ENCODE results near the gene SHC3.

SHC3 gene

DNA sequence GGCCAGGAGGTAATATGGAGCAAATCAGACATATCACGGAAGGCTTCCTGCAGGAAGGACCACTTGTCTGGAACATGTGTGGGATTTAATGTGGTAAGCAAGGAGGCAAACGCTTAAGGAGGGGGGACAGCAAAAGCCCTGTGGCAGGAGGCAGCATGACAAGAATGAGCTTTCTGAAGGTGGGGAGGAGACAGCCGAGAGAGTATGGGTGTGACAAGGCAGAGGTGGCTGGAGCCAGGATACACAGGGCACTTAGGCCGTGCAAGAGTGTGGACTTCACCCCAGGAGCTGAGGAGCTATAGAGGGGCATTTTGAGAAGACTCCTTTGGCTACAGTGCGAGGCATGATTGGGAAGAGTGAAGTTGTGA, 201.7 kb downstream of the SHC3 start:
- DNase-seq, result no peak

DNA sequence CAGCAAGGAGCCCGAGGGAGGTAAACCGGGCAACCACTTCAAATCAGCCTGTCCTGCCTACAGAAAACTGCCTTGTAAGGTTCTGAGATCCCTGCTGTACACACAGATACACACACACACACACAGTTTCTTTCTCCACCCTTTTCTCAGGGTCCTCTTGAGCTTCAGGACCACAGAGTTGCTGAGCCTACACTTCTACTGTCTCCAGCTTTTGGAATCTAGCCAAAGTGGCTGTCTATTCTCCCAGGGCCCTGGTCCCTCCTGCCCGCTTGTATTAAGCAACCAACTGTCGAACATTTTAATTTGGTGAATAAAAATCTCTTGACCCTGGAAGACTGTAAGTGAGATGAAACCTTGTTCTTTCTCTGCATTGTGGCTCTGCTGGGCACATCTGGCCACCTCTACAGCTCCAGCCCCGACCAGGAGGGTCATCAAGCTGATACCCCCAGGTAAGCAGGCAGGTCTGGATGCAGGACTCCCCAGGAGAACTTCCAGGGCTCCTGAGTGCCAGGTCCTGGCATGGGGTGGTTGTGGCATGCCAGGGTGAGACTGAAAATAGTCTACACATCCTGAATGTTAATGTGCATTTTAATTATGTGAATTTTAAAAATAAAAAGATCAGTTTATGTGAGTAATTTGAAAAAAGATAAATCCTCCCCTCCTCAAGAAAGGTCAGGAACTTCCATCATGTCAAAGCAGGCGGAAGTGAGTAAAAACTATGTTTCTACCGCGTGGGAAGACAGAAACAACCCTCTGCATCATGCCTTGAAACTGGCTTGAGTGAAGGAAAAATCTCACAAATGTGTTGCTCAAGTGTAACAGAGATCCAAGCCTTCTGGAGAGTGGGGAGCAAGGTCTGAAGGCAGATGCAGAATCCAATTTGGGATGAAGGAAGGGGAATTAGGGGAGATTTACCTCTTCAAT, 202.4 kb downstream of the SHC3 start:
- no peak for DNase-seq

DNA sequence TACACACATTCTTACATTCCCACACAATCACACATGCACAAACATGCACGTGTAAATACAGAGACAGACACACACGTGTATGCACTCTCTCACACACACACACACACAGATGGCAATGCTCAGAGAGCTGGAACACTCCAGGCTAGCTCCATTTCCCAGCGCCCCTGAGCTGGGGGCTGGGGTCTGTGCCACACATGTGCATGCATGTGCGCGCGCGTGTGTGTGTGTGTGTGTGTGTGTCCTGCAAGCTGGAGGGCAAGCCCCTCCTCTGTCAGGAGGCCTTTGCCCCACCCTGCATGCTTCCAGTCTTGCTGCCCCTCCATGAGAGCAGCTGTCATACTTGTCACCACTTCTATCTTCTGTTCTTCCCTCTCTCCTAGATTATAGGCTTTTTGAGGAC, 204.0 kb downstream of the SHC3 start:
- no peak for DNase-seq

DNA sequence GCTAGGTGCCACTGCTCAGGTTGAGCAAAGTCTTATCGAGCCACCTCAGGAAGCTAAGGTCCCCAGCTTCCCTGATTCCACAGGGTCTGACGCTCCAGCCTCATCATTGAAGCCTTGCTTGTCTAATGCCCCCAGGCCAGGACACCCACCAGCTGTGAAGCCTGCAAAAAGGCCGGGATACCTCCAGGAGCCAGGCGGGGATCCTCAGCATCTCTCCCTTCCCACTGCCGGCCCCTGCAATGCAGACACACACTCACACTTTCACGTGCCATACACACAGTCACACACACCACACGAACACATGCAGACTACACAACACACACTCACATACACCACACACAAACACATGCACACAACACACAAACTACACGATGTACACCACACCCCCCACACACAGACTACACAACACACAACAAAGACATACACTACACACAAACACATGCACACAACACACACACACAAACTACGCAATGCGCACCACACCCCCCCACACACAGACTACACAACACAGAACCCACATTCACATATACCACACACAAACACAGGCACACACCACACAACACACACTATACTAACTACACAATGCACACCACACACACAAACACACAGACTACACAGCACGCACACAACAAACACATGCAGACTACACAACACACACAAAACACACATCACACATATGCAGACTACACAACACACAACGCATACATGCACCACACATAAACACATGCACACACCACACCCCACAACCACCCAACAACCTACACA, 205.2 kb downstream of the SHC3 start:
- DNase-seq, result peak; percentile 5

DNA sequence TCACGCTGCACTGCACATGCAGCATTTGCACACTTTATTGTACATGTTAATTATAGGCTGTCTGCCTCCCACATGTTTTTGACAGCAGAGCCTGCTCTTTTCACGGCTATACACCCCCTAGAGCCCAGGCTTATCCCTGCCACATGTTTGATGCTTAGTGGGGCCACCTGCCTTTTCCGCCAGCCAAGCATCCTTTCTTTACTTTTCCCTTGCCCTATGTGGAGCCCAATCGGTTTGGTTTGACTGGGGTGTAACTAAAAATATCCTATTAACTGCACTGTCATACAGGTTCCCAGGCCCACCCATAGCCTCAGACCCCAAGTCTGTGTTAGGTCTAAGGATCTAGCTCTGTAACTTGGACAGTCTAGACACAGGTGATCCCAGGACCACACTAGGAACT, 206.2 kb downstream of the SHC3 start:
- no peak for DNase-seq

DNA sequence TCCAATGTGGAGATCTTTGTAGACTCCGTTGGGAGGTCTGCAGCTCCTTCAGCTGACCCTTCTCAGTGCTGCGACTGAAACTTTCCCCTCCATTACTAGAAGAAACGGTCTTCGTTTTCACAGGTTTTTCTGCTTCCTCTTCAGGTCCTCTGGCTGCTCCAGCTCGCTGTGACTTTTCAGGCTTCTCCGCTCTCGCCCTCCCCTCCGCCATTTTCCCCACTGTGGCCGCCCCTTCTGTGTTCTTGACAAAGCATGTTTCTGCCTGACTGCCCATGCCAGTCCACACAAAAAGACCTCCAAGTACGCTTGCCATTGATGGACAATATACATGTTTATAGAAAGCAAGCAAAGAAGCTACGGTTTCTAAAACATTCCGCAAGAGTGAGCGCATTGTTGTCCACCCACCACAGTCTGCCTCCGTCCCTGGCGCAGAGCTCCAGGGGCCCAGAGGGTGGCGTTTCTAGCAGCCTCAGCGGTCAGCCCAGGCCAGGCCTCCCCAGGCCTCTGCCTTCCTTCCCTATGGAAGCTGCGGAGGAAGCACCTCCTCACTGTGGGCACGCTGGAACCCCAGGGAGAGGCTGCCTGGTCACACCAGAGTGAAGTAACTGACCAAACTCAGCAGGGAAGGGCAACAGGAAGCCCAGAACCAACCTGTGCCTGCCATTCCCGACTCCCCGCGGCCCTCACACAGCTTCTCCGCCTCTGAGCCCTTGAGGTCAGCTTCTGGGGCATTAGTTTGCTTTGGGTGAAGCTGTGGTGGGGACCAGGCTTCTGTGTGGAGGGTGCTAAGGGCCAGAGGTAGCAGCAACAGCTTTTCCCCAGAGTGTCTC, 207.3 kb downstream of the SHC3 start:
- no peak for DNase-seq

DNA sequence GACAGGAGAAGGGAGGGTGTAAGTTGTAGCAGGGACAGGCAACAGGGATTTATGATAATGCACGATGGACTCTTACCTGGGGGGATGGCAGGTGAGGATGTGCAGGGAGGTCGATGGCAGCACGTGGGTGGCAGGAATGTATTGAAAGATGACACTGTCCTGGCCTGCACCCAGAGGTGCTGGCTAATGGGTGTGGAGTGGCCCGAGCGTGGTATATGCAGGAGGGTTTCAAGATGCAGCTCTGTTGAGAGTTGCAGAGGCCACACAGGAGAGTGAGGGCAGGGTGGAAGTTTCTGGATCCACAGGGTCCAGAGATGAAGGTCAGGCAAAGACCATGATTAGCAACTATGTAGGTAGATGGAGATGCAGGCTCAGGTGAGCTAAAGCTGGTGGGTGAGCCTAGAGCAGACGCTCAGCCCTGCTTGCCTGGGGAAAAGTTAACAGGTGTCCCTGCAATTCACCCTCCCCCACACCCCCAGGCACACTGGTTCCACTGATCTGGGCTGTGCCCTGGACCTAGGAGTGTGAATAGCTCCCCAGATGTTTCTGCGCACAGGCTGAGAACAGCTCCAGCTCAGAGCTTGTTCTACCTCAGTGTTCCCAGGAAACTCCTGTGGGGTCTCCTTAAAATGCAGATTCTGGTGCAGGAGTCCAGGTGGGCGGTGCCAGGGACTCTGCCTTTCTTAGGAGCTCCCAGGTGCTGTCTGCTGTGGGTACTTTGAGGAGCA, 208.8 kb downstream of the SHC3 start:
- DNase-seq, result no peak

DNA sequence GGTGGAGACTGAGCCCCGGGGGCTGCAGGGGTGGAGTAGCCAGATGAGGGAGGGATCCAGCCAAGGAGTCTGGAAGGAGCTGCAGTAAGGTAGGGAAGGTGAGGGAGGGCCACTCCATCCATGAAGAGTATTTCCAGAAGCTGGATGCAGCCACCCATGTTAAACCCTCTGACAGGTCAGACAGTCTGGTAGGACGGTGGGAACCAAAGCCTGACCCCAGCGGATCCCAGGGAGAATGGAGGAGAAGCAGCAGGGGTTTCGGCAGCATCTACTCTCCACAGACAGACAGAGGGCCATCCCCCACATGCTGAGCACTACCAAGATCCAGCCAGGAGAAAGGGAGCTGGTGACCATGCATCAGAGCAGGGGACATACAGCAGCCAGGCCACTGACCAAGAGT, 209.8 kb downstream of the SHC3 start:
- DNase-seq, result no peak

DNA sequence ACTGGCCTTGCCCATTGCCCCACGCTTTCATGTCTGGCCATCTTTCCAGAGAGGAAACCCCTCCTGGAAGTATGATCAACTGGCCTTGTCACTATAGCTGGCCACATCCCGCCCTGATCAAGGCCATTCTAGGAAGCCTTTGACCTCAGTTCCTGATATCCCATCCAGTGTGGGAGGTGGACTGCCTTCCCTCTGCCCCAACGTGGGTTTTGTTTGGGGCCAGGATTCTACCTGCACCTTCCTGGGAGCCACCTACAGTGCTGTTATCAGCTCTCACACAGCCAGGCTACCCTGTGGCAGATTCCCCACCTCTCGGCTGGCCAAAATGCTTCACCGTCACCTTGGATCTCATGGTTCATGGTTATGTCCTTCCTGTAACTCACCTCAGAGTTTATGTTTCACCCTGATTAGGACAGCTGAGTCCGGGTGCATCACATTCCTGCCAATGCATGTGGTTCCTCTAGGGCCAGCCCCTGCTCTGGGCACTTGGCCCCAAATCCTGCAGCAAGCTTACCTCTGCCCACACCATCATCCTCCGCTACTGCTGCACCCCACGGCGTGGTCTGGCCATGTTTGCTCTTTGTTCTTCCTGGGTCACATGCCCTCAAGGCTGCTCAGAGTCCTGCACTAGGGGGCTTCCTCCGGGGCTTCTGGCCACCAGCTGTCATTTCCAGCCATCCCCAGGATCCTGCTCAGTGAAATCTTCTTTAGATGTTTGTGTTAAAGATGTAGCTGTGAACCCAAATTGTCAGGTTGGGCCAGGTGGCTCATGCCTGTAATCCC, 211.5 kb downstream of the SHC3 start:
- no peak for DNase-seq

DNA sequence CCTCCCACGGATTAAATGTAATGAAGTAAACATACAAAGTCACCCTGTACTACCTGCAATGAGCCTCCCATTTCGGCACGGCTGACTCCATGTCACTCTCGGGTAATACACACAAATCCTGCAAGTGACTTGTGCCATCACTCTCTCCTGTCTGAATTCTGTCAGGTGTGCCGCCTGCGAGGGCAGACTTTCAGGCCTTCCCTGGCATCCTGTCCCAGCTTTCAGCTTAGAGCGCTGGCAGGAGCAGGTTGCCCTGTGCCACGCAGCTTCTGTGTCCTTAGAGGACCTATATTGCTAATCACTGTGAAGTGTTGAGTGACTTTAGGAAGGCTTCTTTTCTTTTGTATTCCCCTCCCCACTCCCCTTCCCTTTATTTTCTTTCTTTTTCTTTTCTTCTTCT, 213.1 kb downstream of the SHC3 start:
- no peak for DNase-seq

DNA sequence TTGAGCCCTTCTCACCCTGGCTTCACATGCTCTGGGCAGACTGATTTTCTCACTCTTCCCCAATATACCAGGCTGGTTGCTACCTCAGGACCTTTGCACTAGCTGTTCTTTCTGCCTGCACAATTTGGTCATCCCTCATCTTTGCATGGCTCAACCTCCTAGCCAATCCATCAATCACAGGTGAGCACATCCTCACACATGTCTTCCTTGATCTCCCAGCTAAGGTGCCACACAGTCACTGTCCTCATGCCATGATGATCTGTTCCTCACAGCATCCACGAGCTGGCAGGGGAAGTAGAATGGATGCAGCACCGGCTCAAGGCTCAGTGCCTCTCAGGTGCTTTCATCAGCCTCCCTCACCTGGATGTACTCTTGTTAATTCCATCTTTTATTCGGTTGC, 218.0 kb downstream of the SHC3 start:
- DNase-seq, result no peak

DNA sequence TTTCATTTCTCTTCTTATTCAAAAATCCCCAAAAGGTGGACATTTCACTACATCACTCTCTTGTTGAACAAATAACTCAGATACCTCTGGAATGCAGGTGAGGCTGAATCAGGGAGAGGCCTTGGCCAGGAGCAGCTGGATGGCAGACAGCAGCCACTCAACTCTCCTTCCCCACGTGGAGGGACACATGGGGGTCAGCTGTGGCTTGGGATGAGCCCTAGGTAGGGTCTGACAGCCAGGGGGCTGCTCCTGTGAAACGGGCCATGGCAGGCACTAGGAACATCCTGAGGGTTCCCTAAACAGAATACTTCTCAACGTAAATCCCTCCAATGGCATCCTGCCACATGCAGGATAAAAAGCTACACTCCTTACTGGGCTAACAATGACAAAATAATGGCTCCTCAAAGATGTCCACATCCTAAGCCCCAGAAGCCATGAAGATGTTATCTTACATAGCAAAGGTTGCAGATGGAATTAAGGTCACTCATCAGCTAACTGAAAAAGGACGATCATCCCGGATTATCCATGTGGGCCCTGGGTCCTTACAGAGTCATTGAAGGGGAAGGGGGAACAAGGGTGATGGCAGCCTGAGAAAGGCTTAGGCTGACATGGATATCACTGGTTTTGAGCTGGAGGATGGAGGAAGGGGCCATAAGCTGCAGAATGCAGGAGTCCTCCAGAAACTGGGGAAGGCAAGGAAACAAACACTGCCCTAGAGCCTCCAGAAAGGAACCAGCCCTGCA, 218.7 kb downstream of the SHC3 start:
- no peak for DNase-seq

DNA sequence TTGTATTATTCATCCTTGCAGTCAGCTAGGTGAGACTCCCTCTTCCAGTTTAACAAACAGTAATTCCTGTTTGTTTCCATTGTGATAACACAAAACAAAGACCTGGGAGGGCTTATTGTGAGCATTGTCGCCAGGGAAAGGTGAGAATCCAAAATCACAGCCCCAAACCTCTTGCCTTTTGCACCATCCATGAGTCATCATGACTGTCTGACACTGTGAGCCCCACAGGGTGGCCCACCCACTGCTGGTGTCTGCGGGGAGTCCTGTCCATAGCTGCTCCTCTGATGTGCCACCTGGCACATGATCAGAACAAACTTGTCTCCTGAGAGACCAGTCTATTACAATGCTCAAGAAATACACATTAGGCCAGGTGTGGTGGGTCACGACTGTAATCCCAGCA, 221.1 kb downstream of the SHC3 start:
- no peak for DNase-seq

Measured in DMS53 (cell line).